GM21786 (cell line): ENCODE measurements around the gene CCRL2.
"Not testable (repeated sequence)": the region's sequence is repeated elsewhere in the genome, so short reads cannot be mapped to it uniquely, and the experiment has no call there.

Experiments
- ATAC-seq: cut with Tn5 transposase; IDR thresholded peaks from one replicate; pipeline ENCODE4 v1.9.1; 2021; ENCODE audit not compliant: unreplicated experiment

CCRL2 gene

DNA sequence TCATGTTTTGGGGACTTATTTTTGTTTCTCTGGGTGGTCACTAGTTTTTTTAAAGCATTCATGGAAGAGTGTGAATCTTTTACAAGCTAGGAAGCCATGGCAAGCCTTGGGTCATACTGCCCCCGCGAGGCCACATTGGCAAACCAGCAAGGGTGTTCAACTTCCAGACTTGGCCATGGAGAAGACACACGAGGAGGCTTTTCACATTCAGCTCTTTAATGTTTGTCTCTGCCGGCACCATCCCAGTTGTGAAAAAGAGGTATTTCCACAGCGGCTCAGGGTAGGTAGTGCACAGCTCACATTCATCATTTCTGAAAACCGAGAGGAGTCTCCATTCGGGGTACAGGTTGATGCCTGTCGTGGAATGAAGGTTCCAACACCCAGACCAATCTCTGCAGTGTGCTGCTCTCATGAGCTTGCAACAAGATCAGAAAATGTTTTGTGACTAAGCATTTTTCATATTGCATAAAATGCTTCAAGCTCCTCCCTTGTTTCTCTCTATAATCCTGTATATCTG, 28.6 kb upstream of the CCRL2 start:
- no peak for ATAC-seq

DNA sequence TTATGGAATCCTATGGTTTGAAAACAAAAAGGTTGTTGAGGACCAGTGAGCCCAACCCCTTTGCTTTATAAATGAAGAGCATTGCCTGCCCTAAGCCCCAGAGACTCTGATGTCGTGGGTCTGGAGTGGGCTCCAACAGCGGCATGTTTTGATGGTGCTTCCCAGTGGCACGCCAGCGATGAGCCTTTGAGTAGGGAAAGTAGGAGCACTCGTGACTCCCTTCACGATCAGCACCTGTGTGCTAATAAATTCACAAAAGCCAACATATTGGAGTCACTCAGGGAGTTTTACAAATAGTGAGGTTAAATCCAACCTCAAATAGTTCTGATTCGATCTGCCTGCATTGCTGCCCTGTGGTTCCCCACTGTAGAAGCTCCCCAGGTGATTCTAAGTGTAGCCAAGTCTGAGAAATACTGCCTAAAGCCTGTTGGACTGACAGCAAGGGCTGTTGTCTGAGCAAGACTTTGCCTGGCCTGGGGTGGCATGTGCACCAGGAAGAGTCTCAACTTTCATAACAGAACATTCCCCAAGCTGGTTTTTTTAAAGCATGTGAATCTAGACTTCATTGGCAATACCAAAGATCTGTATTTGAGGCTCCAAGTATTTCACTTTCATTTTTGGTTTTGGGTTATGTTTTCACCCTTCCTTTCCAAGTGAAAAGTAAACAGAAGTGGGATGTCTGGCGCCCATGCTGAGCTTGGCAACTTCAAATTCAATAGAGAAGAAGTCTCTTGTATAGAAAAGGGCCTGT, 26.4 kb upstream of the CCRL2 start:
- ATAC-seq, result no peak

DNA sequence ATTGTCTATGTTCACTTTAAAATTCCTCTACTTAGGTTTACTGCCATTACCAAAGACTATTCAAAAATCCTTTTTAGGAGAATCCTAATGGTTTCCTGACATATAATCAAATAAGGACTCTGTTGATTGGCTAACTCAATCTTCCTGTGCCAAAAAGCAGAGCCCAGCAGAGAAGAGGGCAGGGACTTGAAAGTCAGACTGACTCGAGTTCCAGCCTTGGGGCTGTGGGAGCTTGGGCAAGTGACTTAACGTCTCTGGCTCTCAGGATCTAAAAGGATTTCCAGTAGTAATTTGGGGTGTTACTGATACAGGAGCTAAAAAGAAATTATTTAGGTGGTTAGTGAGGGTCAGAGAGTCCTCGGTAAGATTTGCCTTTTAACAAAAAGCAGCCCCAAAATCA, 25.4 kb upstream of the CCRL2 start:
- no peak for ATAC-seq

DNA sequence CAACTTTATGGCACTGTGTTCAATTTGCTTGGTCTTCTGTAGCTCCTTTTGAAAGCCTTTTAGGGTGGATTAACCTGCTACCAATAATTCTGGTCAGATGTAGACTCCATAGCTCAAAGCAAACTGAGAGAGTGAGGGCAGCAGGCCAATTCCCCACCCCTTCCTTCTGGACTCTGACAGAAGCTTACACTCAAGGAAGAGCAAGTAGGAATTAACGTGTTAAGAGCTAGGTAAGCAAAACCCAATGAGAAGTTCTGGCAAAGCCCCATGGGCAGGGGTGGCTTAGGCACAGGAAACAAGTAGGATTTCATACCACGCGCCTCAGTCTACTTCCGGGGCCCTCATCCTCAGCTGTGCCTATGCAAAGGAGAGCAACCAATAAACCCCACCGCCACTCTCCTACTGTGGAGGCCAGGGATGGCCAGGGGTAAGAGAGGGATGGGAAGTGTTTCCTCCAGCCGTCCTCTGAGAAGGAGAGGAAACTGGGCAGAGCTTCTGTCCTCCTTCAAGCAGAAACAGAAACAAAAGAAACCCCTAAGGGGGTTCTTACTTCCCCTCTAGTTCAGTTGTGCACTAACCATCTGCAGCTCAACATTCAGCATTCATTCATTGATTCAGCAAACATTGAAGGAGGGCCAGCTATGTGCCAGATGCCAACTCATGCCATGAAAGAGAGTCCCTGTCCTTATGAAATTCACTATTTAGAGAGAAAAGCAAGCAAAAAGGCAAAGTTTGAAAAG, 23.7 kb upstream of the CCRL2 start:
- no peak for ATAC-seq

DNA sequence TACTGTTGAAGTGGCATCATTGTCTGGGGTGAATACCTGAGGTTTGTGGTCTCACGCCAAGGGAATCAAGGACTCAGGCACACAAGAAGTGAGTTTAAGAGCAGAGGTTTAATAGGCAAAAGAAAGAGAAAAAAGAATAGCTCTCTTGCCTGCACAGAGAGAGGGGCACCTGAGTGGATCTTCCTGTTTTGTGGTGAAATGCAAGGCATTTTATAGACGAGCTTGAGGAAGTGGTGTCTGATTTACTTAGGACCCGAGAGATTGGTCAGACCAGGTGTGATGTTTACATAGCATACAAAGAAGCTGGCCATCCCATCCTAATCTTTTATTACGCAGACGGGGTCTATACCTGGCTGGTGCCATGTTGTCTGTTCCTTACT, 23.1 kb upstream of the CCRL2 start:
- no peak for ATAC-seq

DNA sequence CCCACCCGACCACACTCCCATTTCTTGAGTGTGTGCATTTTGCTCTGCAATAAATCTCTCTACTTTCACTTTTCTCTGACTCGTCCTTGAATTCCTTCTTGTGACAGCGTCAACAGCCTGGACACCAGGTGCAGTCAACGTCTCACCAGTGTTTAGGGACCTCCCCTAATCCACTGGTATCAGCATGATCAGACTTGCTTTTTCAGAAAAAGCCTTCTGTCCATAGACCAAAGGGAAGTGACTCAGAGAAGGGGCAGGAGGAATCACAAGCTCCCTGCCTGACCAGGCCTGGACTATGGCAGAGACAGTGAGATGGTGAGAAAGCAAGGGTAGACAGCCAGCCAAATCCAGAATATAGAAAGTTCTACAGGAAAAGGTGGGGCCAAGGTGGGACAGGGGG, 20.9 kb upstream of the CCRL2 start:
- ATAC-seq, result no peak

DNA sequence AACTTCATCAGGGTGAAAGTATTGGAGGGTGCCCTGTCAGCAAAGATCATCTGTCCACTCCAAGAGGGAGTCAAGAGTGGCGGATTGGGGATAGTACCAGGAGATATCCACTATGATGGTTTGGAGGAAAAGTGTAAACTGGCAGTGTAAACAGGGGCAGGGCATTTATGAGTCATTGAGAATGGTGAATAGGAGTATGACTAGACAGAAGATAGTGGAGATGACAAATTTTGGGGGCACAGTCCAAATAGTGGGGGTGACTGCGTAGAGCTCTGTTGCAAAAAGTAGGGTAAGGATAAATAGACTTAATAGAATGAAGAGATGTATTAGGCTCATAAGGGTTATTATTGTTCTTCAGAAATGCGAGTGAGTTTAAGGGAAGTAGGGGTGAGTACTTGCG, 18.2 kb upstream of the CCRL2 start:
- ATAC-seq, result not testable (repeated sequence)

DNA sequence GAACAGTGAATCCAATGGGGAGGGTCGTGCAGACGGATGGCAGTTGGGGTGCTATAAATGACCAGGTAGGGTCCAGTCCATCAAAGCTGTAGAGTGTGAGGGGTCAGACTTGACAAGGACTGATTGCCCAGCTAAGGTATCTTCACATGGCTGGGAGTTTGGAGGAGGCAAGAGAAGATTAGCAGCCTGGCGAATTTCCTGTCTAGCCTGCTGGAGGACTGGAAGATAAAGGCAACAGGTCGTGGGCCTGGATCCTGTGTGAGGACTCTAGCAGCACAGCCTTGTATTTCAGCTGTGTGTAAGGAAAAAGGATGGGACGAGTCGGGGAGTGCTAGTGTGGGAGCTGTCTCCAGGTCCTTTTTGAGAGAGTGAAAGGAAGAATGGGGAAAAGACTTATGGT, 17.8 kb upstream of the CCRL2 start:
- no peak for ATAC-seq

DNA sequence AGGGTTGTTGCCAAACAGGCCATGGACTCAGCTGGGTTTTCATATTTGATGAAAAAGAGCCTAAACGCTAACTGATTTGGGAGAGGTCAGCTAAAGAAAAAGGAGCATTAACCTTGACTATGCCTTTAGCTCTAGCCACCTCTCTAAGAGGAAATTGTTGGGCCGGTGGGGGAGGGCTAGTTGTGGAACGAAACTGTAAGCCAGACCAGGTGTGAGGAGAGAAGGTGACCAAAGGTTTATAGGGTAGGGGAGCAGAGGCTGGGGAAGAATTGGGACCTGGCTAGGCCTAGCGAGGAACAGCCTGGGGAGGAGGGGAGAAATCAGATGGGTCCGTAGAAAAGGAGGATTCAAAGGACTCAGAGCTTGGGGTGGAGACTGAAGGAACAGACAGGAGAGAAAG, 15.5 kb upstream of the CCRL2 start:
- not testable (repeated sequence) for ATAC-seq

DNA sequence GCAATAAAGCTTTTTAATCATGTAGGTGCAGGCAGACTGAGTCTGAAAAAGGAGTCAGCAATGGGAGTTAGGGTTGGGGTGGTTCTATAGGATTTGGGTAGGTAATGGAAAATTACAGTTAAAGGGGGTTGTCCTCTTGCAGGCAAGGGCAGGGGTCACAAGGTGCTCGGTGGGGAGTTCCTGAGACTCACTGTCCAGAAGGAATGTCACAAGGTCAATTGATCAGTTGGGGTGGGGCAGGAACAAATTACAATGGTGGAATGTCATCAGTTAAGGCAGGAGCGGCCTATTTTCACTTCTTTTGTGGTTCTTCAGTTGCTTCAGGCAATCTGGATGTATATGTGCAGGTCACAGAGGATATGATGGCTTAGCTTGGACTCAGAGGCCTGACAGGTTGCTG, 14.0 kb upstream of the CCRL2 start:
- no peak for ATAC-seq

DNA sequence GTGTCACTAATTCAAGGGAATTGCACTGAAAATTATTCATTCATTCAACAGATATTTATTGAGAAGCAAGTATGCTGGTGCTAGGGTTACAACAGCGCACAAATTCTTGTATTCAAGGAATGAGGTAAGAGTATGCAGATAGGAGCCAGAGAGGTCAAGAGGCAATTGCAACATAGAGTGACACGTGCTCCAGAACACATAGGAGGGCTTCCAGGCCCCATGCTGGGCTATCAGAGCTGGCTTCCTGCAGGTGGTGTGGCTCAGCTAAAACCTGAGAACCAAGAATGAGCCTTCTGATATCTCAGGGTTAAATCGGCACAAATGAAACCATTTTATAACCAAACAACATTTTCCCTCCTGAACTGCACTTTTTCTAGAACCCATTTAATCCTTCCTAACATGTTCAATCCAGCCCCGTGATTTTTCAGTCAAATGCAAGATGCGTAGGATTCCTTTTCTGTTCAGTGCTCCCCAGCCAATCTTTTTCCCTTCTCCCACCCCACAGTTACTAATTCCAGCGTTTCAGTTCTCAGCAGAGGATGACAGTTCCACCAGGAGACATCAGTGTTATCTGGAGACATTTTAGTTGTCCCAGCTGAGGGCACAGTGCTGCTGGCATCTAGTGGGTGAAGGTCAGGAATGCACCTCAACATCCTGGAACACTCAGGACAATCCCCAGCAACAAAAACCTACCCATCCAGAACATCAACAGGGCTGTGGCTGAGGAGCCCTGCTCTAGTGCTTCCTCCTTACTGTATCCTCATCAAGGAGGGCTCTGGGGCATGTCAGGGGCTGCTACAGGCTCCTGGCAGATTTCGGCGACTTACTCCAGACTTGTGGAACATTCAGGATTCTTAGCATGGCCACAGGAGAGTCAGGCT, 13.3 kb upstream of the CCRL2 start:
- no peak for ATAC-seq

DNA sequence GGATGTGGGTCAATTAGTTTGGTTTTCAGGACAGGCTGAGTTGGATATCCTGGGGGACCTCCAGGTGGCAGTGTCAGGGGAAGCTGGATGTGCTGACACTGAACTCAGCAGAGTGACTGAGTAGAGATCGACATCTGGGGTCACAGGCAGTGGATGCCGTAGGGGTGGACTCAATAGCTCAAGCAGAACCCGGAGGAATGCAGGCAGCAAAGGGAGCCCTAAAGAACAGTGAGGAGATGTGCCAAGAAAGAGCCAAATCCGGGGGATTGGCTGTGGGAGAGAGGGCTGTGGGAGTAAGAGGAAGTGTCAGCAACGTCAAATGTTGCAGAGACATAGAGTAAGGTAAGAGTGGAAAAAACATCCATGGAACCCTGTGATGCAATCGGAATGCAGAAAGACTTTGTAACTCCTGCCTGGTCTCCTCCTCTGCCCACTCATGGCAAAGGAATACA, 11.8 kb upstream of the CCRL2 start:
- ATAC-seq, result no peak

DNA sequence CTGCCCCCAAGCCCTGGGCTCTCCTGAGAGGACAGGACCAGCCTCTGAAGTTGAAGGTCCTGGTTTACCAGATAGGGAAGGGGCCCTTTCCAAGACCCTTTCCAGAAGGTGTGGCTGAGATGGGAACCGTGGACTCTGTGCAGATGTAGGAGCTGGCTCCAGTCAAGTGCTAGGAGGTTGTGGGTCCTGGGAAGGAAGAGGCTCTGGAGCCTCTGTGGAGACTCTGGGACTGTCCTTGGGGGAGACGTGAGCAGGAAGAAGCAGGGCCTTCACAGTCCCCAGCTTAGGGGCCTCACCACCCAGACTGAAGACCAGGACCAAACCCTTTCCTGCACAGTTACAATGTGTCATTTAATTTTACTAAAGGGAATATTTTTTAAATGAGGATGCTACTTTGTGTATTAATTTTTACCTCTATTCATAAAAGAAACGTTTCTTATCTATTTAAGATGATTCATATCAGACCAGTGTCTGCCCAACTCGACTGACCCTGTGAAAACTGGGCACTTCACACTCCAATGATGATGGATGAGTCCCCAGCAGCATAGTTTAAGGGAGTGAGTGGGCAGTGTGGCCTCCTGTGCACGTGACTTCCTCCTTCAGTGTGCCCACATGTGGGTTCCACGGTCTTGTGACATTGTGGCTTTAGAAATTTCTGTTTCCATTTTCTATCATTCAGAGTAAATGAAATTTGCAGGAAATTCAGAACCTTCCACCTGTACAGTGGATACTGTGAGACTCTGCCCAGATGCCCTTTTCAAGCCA, 11.1 kb upstream of the CCRL2 start:
- ATAC-seq, result no peak

DNA sequence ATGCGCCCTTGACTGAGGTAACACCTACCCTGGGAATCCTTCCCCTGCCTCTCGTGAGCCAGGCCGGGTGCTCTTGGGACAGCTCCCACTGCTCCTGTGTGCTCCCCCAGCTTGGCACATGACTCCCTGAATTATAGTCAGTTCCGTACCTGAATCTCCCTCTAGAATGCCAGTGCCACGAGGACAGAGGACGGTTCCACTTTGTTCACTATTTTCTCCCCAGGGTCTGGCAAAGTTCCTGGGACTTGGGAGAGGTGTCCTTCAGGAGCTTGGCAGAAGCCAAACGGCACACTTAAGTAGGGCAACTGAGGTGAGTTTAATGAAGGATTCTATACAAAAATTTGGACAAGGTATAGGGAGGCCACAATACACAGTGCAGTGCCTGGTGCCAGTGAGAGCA, 9.9 kb upstream of the CCRL2 start:
- ATAC-seq, result no peak

DNA sequence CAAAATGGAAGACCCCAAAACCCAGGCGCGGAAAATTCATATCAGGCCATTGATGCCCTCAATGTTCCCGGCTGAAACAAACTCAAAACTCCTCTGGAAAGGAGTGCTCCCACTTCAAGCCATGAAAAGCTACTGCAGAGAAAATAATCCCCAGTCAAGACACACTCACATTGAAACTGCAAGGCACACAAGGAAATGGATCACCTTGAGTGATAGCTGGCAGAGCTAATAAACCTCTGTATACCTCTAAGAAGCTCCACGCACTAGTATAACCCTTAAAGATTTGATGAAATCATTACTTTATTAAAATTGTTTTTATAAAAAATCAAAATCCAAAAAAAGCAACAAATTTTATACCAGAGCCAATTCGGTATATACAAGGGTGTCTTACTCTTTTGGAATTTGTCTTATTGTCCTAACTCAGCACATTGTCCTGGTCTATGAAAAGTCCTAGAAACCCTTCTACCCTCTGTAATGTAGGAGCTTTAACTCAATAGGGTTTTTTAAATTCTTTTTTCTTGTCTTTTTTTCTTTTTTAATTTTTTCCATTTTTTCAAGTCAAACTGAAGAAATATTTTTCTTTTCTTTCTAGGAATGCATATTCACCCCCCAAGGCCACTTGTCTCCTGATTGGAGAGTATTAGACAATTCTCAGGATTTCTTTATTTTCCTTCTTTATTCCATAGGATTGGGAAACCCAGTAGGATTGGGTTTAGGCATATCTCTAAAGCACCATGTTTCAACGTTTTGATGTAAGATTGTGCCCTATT, 8.7 kb upstream of the CCRL2 start:
- no peak for ATAC-seq

DNA sequence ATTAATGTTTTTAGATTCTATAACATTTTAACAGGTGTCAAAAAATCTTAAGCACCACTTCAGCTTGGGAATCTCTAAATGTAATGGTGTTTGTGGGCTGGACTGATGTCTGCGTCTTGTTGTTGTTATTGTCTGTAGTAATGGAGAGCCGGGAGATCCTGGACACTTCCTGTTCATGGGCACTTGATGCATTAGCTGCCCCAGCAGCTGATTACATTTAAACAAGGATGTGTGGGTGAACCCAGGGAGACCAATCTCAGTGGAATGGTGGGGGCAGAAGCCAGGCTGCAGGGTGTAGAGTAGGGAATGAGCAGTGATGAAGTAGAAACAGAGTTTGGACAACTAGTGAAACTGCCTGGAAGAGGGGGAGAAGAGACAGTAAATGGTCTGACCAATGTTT, 8.0 kb upstream of the CCRL2 start:
- no peak for ATAC-seq

DNA sequence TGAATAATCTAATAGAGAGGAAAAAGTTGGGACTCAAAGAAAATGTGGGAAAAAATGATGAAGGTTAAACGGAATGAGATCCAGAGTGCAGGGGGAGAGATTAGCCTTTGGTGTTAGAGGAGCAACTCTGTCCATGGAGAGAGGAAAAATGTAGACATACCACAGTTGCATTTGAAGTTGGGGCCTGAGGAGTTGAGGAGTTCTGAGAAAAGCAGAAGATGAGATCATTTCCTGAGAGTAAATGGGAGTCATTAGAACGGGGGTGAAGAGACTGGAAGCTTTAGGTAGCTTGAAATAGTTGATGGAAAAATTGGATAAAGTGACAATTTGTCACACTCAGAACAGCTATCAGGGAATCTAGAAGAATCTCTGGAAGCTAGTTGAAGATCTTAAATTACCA, 7.5 kb upstream of the CCRL2 start:
- ATAC-seq, result no peak

DNA sequence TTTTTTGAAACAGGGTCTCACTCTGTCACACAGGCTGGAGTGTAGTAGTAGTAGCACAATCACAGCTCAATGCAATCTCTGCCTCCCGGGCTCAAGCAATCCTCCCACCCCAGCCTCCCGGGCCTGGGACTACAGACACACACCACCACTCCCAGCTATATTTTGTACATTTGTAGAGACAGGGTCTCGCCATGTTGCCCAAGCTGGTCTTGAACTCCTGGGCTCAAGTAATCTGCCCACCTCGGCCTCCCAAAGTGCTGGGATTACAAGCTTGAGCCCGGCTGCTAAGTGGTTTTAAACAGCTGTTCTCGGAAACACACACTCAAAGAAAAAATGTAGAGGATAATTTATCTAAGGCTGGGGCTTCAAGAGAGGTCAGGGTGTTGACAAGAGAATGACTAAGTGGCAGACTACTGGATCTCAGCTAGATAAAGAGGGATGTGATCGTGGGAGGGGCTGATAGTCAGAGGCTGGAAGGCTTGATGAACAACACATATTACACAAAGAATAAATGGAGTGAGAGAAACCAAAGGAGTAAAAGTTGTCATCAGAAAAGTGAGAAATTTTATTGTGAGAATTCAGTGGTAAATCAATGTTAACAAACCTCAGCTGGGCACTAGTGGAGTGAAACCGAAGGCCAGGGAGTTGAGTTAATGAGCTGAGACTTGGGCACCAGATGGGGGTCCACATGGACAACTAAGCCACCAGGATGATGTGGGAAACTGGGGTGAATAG, 6.9 kb upstream of the CCRL2 start:
- no peak for ATAC-seq

DNA sequence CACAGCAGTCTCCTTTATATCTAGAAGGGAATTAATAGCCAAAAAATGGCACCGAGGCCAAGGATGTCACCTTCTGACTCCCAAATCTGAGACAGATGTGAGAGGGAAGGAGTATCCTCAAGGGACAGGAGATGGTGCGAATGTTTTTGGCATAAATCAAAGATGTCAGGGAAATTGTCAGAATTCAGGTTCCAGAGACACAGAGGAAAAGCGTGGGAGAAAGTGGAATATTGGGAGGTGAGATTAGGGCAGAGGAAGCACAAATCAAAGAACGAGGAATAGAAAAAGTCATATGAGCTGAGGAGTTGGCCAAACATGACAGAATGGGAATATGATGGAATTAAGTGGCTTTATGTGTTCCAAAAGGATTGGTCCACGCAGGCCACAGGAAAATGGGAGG, 6.2 kb upstream of the CCRL2 start:
- ATAC-seq, result no peak
